ENCODE results near the gene OR2L5. TPM values are rescaled to one million over a fixed set of nuclear protein-coding genes. Genes with fewer than 3 reads are reported as not detected.

OR2L5 gene
- total RNA-seq, 1 experiment from 2014 or later, result not detected

DNA sequence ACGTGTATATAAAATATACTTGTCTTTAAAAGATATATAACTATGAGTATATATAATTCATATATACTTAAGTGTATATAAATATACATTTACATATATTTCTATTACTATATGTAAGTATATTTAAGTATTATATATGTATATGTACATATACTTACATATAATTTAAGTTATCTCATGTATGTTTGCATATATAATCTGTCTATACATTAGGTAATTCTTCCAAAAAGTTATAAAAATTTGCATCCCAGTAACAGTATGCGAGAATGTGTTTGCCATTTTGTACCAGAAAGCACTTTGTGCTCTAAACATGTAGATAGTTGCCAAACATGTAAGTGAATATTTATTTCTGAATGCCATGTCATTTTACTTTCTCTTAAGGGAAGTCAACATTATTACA is 48.5 kb upstream of the OR2L5 start, which contains the start of gene OR2AK2 (continued):
- TF ChIP-seq, protein P1, sequence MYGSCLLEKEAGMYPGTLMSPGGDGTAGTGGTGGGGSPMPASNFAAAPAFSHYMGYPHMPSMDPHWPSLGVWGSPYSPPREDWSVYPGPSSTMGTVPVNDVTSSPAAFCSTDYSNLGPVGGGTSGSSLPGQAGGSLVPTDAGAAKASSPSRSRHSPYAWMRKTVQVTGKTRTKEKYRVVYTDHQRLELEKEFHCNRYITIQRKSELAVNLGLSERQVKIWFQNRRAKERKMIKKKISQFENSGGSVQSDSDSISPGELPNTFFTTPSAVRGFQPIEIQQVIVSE (CRISPR knock-in tag; IDR thresholded peaks at IDR 0.05; ENCODE audit: borderline replicate concordance), result no peak
- TF ChIP-seq MXD4 (CRISPR knock-in tag; IDR thresholded peaks at IDR 0.05; ENCODE audit: borderline replicate concordance), result no peak
- TF ChIP-seq NR1H2 (CRISPR knock-in tag; IDR thresholded peaks at IDR 0.05), result no peak
- TF ChIP-seq, protein P2, sequence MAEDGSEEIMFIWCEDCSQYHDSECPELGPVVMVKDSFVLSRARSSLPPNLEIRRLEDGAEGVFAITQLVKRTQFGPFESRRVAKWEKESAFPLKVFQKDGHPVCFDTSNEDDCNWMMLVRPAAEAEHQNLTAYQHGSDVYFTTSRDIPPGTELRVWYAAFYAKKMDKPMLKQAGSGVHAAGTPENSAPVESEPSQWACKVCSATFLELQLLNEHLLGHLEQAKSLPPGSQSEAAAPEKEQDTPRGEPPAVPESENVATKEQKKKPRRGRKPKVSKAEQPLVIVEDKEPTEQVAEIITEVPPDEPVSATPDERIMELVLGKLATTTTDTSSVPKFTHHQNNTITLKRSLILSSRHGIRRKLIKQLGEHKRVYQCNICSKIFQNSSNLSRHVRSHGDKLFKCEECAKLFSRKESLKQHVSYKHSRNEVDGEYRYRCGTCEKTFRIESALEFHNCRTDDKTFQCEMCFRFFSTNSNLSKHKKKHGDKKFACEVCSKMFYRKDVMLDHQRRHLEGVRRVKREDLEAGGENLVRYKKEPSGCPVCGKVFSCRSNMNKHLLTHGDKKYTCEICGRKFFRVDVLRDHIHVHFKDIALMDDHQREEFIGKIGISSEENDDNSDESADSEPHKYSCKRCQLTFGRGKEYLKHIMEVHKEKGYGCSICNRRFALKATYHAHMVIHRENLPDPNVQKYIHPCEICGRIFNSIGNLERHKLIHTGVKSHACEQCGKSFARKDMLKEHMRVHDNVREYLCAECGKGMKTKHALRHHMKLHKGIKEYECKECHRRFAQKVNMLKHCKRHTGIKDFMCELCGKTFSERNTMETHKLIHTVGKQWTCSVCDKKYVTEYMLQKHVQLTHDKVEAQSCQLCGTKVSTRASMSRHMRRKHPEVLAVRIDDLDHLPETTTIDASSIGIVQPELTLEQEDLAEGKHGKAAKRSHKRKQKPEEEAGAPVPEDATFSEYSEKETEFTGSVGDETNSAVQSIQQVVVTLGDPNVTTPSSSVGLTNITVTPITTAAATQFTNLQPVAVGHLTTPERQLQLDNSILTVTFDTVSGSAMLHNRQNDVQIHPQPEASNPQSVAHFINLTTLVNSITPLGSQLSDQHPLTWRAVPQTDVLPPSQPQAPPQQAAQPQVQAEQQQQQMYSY (CRISPR knock-in tag; IDR thresholded peaks at IDR 0.05), result no peak
- TF ChIP-seq NFE2L1 (CRISPR knock-in tag; IDR thresholded peaks at IDR 0.05), result no peak

DNA sequence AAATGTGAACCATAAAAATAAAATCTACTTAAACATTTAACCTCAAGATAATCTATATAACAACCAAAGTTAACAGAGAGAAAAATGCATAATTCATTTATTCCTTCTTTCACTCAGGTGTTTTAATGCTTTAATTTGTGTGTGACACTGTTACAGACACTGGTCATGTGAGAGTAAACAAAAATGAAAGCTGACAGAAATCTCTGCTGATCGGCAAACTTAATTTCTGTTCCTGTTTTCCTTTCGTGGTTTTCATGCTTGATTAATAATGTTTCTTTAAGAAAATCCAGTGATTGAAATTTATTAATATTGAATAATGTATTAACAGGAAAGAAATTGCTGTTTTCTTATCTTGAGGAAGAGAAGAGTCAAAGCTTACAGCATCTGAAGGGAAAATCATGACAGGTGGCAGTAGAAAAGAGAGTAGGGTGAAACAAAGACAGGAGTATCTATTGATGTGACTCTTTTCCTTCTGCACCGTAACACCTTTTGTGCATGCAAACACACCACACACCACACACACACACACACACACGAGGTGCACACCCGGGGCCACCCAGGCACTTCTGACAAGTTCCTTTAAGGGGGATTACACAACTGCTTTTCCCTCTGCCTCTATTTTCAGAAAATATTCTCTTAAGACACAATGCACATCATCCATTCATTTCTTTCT is 46.8 kb upstream of the OR2L5 start:
- no peaks in the 10 kb centered on the region for H3K4me1 Mint-ChIP-seq
- H3K4me3 Mint-ChIP-seq, result no peak overlapping the region
- DNase-seq (ENCODE audit: low spot score) (no peak), ATAC-seq (no peak)
- TF ChIP-seq NFATC4 (CRISPR knock-in tag; IDR thresholded peaks at IDR 0.05), result no peak
- TF ChIP-seq, protein P3, sequence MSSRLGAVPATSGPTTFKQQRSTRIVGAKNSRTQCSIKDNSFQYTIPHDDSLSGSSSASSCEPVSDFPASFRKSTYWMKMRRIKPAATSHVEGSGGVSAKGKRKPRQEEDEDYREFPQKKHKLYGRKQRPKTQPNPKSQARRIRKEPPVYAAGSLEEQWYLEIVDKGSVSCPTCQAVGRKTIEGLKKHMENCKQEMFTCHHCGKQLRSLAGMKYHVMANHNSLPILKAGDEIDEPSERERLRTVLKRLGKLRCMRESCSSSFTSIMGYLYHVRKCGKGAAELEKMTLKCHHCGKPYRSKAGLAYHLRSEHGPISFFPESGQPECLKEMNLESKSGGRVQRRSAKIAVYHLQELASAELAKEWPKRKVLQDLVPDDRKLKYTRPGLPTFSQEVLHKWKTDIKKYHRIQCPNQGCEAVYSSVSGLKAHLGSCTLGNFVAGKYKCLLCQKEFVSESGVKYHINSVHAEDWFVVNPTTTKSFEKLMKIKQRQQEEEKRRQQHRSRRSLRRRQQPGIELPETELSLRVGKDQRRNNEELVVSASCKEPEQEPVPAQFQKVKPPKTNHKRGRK (CRISPR knock-in tag; IDR thresholded peaks at IDR 0.05; ENCODE audit: borderline replicate concordance), result no peak
- peaks cover 69% of the 10 kb centered on the region for H3K9me3 Mint-ChIP-seq
- H3K27ac Mint-ChIP-seq, result no peak overlapping the region
- peaks cover 41% of the 10 kb centered on the region for H3K36me3 Mint-ChIP-seq
- POLR2A ChIA-PET, result no interaction called here
- H3K27me3 Mint-ChIP-seq (ENCODE audit: low read depth), result no peaks in the 10 kb centered on the region; the same call in 1 of the 2 replicates
- CTCF ChIA-PET, result no interaction called here

DNA sequence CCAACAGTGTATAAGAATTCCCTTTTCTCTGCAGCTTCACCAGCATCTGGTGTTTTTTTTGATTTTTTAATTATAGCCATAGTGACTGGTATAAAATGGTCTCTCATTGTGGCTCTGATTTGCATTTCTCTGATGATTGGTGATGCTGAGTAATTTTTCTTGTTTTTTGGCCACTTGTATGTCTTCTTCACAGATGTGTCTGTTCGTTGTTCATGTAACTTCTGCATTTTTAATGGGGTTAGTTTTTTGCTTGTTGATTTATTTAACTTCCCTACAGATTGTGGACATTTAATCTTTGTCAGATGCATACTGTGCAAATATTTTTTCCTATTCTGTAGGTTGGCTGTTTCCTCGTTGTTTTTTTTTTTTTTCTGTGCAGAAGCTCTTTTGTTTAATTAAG is 20.5 kb upstream of the OR2L5 start:
- POLR2A ChIA-PET, result no interaction called here
- TF ChIP-seq ZNF138 (CRISPR knock-in tag; conservative IDR thresholded peaks at IDR 0.05), result no peak
- TF ChIP-seq, protein P4, sequence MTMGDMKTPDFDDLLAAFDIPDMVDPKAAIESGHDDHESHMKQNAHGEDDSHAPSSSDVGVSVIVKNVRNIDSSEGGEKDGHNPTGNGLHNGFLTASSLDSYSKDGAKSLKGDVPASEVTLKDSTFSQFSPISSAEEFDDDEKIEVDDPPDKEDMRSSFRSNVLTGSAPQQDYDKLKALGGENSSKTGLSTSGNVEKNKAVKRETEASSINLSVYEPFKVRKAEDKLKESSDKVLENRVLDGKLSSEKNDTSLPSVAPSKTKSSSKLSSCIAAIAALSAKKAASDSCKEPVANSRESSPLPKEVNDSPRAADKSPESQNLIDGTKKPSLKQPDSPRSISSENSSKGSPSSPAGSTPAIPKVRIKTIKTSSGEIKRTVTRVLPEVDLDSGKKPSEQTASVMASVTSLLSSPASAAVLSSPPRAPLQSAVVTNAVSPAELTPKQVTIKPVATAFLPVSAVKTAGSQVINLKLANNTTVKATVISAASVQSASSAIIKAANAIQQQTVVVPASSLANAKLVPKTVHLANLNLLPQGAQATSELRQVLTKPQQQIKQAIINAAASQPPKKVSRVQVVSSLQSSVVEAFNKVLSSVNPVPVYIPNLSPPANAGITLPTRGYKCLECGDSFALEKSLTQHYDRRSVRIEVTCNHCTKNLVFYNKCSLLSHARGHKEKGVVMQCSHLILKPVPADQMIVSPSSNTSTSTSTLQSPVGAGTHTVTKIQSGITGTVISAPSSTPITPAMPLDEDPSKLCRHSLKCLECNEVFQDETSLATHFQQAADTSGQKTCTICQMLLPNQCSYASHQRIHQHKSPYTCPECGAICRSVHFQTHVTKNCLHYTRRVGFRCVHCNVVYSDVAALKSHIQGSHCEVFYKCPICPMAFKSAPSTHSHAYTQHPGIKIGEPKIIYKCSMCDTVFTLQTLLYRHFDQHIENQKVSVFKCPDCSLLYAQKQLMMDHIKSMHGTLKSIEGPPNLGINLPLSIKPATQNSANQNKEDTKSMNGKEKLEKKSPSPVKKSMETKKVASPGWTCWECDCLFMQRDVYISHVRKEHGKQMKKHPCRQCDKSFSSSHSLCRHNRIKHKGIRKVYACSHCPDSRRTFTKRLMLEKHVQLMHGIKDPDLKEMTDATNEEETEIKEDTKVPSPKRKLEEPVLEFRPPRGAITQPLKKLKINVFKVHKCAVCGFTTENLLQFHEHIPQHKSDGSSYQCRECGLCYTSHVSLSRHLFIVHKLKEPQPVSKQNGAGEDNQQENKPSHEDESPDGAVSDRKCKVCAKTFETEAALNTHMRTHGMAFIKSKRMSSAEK (CRISPR knock-in tag; IDR thresholded peaks at IDR 0.05; ENCODE audit: borderline replicate concordance), result no peak
- no peak for TF ChIP-seq ZNF263 (CRISPR knock-in tag; IDR thresholded peaks at IDR 0.05; ENCODE audit: low read depth)
- no peak for TF ChIP-seq CREB1 (CRISPR knock-in tag; IDR thresholded peaks at IDR 0.05)
- no peak for TF ChIP-seq NFE2L1 (CRISPR knock-in tag; IDR thresholded peaks at IDR 0.05)
- TF ChIP-seq IRF2 (CRISPR knock-in tag; IDR thresholded peaks at IDR 0.05; ENCODE audit: borderline replicate concordance, low read depth), result no peak
- CTCF ChIA-PET, result no interaction called here
- H3K4me3 Mint-ChIP-seq, result no peak overlapping the region
- H3K4me1 Mint-ChIP-seq, result no peaks in the 10 kb centered on the region
- peaks cover 68% of the 10 kb centered on the region for H3K36me3 Mint-ChIP-seq
- DNase-seq (ENCODE audit: low spot score) (no peak), ATAC-seq (no peak)
- no peak overlapping the region for H3K27ac Mint-ChIP-seq
- H3K9me3 Mint-ChIP-seq, result peaks cover 79% of the 10 kb centered on the region
- peaks cover 13% of the 10 kb centered on the region for H3K27me3 Mint-ChIP-seq (ENCODE audit: low read depth)

Measured in WTC11 (cell line).